ENCODE measurements around the gene HES6.

The HES6 gene

DNA sequence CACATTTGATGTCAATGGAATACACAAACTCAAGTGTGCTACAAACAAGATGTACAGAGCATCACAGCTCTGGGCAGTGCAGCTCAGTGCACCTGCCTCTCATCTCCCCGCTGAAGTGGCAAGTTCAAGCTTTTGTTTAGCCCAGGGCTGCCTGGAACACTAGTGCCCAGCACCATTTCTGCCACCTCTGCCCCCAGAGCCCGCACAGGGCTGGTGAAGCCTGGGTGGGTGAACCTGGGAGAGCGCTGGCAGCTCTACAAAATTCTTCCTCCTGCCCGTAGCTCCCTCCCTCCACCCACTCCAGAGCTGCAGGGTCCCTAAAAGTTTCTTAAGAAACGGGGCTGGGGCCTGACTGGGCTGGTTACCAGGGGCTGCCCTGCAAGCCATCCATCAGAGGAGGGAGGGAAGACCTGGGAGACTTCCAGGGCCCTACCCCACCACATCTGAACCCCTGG is 1.5 kb downstream of the HES6 start:
- no peak overlapping the region for H3K27ac ChIP-seq
- H3K27me3 ChIP-seq: peaks cover 93% of the 10 kb centered on the region
- H3K9me3 ChIP-seq: no peaks in the 10 kb centered on the region
- TF ChIP-seq, protein P1, sequence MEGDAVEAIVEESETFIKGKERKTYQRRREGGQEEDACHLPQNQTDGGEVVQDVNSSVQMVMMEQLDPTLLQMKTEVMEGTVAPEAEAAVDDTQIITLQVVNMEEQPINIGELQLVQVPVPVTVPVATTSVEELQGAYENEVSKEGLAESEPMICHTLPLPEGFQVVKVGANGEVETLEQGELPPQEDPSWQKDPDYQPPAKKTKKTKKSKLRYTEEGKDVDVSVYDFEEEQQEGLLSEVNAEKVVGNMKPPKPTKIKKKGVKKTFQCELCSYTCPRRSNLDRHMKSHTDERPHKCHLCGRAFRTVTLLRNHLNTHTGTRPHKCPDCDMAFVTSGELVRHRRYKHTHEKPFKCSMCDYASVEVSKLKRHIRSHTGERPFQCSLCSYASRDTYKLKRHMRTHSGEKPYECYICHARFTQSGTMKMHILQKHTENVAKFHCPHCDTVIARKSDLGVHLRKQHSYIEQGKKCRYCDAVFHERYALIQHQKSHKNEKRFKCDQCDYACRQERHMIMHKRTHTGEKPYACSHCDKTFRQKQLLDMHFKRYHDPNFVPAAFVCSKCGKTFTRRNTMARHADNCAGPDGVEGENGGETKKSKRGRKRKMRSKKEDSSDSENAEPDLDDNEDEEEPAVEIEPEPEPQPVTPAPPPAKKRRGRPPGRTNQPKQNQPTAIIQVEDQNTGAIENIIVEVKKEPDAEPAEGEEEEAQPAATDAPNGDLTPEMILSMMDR (IDR thresholded peaks at IDR 0.05): no peak
- no peak overlapping the region for H3K4me3 ChIP-seq (ENCODE audit: low read depth in 1 of 2, low read length in 1 of 2)
- H3K4me1 ChIP-seq (ENCODE audit: control insufficient read depth in 1 of 2, insufficient read depth in 1 of 2, low read depth in 1 of 2, low read length in 1 of 2): peaks cover 17 to 27% of the 10 kb centered on the region in 2 experiments
- H3K36me3 ChIP-seq: no peaks in the 10 kb centered on the region

DNA sequence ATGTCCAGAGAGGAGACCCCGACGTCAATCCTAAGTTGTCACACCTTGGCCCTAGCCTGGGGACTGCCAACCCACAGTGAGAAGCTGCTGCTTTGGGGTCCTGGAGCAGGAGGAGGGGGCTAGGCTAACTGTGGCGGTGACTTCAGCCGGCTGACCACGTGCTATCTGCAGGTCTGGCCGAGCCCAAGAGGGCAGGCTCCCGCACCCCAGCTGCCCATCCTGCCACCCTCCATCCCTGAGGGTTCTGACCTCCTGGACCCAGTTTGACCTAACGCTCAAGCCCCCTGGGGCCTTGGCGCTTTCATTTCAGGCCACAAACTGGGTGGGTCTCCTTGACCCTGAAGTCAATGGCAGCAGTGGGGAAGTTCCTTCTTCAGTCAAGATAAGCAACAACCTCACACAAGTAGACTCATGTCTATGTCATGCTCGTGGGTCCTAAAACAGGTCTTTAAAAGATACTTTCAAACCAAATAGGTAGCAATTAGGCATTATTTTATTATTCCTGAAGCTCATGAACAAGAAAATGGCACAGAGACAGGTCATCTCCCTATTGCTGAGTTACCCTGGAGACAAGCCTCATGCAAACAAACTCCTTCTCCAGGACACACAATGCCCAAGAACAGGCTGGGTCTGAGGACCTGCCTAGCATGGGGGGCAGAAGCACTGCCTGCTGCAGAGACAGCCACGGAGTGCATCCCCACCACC is 2.3 kb downstream of the HES6 start:
- peaks cover 86% of the 10 kb centered on the region for H3K27me3 ChIP-seq
- H3K36me3 ChIP-seq: no peaks in the 10 kb centered on the region
- TF ChIP-seq, protein P1 (IDR thresholded peaks at IDR 0.05): no peak
- H3K9me3 ChIP-seq: no peaks in the 10 kb centered on the region
- H3K4me1 ChIP-seq (ENCODE audit: control insufficient read depth in 1 of 2, insufficient read depth in 1 of 2, low read depth in 1 of 2, low read length in 1 of 2): peaks cover 17 to 27% of the 10 kb centered on the region in 2 experiments
- H3K27ac ChIP-seq: no peak overlapping the region
- no peak overlapping the region for H3K4me3 ChIP-seq (ENCODE audit: low read depth in 1 of 2, low read length in 1 of 2)

DNA sequence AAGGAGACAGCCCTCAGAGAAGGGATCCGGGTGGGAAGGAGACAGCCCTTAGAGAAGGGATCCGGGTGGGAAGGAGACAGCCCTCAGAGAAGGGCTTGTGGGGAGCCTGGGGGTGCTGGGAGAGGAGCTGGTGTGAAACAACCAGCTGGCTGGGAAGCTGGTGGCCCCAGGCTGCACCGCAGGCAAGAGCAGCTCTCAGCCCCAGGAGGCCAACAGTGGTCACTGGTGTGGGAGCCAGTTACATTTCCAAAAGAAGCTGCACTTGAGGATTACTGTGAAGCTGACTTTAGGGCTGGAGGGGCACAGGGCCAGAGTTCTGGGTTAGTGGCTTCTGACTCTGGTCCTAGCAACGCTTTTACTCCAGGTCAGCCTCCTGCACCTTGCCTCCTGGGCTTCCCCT is 3.3 kb downstream of the HES6 start:
- Histone ChIP-seq H3K36me3 (no peaks in the 10 kb centered on the region), H3K27ac (no peak overlapping the region), H3K9me3 (no peaks in the 10 kb centered on the region), H3K4me1 (ENCODE audit: control insufficient read depth in 1 of 2, insufficient read depth in 1 of 2, low read depth in 1 of 2, low read length in 1 of 2) (peaks cover 17 to 30% of the 10 kb centered on the region in 2 experiments), H3K4me3 (ENCODE audit: low read depth in 1 of 2, low read length in 1 of 2) (no peak overlapping the region), H3K27me3 (peaks cover 76% of the 10 kb centered on the region)
- TF ChIP-seq, protein P1 (IDR thresholded peaks at IDR 0.05): no peak

DNA sequence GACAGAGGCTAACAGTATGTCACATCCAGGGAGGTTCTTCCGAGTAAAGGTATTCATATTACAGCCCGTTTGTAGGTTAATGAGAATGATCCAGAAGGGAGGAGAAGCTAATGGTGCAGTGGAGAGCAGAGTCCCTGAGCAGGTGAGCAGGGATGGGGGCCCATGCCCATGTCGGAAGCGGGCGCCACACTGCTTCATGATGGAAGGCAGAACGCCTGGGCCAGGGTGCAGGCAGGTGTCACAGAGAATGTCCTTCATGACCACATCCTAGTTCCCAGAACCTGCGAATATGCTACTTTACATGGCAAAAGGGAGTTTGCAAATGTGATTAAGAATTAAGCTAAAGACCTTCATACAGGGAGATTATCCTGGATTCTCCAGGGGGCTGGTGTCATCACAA is 4.0 kb downstream of the HES6 start:
- TF ChIP-seq, protein P1 (IDR thresholded peaks at IDR 0.05): no peak
- Histone ChIP-seq H3K9me3 (no peaks in the 10 kb centered on the region), H3K36me3 (no peaks in the 10 kb centered on the region), H3K4me1 (ENCODE audit: control insufficient read depth in 1 of 2, insufficient read depth in 1 of 2, low read depth in 1 of 2, low read length in 1 of 2) (peaks cover 19 to 31% of the 10 kb centered on the region in 2 experiments), H3K27me3 (peaks cover 69% of the 10 kb centered on the region), H3K27ac (no peak overlapping the region), H3K4me3 (ENCODE audit: low read depth in 1 of 2, low read length in 1 of 2) (no peak overlapping the region)

DNA sequence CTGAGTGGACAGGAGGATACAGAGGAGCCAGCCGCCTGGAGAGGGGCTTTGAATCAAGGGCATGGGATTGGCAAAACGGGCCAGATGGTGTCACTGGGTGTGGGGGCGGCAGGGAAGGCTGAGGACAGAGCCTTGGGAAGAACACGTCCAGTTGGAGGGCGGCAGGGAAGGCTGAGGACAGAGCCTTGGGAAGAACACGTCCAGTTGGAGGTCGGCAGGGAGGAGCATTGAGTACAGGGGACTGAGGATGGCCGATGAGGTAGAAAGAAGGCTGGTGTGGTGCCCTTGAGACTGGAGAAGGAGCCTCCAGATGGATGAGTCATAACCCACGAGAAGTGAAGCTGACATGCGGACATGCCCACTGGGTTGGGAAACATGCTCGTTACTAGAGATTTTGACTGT is 4.5 kb downstream of the HES6 start:
- H3K27ac ChIP-seq: no peak overlapping the region
- TF ChIP-seq, protein P1 (IDR thresholded peaks at IDR 0.05): no peak
- no peak overlapping the region for H3K4me3 ChIP-seq (ENCODE audit: low read depth in 1 of 2, low read length in 1 of 2)
- peaks cover 20 to 29% of the 10 kb centered on the region in 2 experiments for H3K4me1 ChIP-seq (ENCODE audit: control insufficient read depth in 1 of 2, insufficient read depth in 1 of 2, low read depth in 1 of 2, low read length in 1 of 2)
- H3K36me3 ChIP-seq: no peaks in the 10 kb centered on the region
- H3K9me3 ChIP-seq: no peaks in the 10 kb centered on the region
- H3K27me3 ChIP-seq: peaks cover 64% of the 10 kb centered on the region
